ENCODE results near the gene GABRR2. TPM values are rescaled to one million over a fixed set of nuclear protein-coding genes. Genes with fewer than 3 reads are reported as not detected.
"Not testable (repeated sequence)": the region's sequence is repeated elsewhere in the genome, so short reads cannot be mapped to it uniquely, and the experiment has no call there.

The GABRR2 gene
- total RNA-seq, 2 experiments from 2014 or later = 0.30 to 0.77 TPM

GRCh38 chr6:89299466-89299850 lies 15.6 kb downstream of the GABRR2 start:
- POLR2A ChIA-PET = no interaction called here
- H3K4me1 Mint-ChIP-seq = peaks cover 22% of the 10 kb centered on the region
- H3K27ac Mint-ChIP-seq = no peak overlapping the region
- H3K36me3 Mint-ChIP-seq (ENCODE audit: low read depth) = no peaks in the 10 kb centered on the region
- H3K9me3 Mint-ChIP-seq = peaks cover 3% of the 10 kb centered on the region
- no peaks in the 10 kb centered on the region for H3K27me3 Mint-ChIP-seq
- CTCF ChIA-PET = interaction anchor here (1.6 kb wide), 1 partner anchor 8 kb away, joined by 3 read pairs; no protein-coding TSS in a partner anchor
- DNase-seq = no peak
- no peak overlapping the region for H3K4me3 Mint-ChIP-seq

GRCh38 chr6:89298680-89299465 lies 16.2 kb downstream of the GABRR2 start:
- peak overlapping the region; percentile 92 for H3K27ac Mint-ChIP-seq
- peaks cover 3% of the 10 kb centered on the region for H3K9me3 Mint-ChIP-seq
- H3K4me1 Mint-ChIP-seq = peaks cover 22% of the 10 kb centered on the region
- CTCF ChIA-PET = interaction anchor here (0.8 to 2.1 kb wide), 4 partner anchors 9 to 73 kb away, joined by 3 to 7 read pairs (median 4); no protein-coding TSS in a partner anchor
- H3K4me3 Mint-ChIP-seq = peak overlapping the region; percentile 15
- H3K36me3 Mint-ChIP-seq (ENCODE audit: low read depth) = no peaks in the 10 kb centered on the region
- POLR2A ChIA-PET = no interaction called here
- peak; percentile 71 for DNase-seq
- no peaks in the 10 kb centered on the region for H3K27me3 Mint-ChIP-seq

- Mint-ChIP-seq H3K4me1 (peaks cover 22% of the 10 kb centered on the region), H3K4me3 (peak overlapping the region; percentile 49), H3K9me3 (peaks cover 3% of the 10 kb centered on the region), H3K27ac (peak overlapping the region; percentile 92), H3K27me3 (no peaks in the 10 kb centered on the region), H3K36me3 (ENCODE audit: low read depth) (no peaks in the 10 kb centered on the region)
- DNase-seq = peak; percentile 72
- CTCF ChIA-PET = interaction anchor here (0.6 to 2.1 kb wide), 5 partner anchors 9 to 150 kb away, joined by 3 to 7 read pairs (median 4); no protein-coding TSS in a partner anchor
- POLR2A ChIA-PET = interaction anchor here (0.6 to 0.9 kb wide), 3 partner anchors 43 to 218 kb away, joined by 3 read pairs; partner anchors contain the start of gene PNRC1
Measured at GRCh38 chr6:89297695-89298351, 17.3 kb downstream of the GABRR2 start.

GRCh38 chr6:89295981-89296380 lies 19.1 kb downstream of the GABRR2 start:
- ChIA-PET POLR2A (no interaction called here), CTCF (no interaction called here)
- Mint-ChIP-seq H3K4me1 (peaks cover 22% of the 10 kb centered on the region), H3K4me3 (no peak overlapping the region), H3K27me3 (no peaks in the 10 kb centered on the region), H3K27ac (no peak overlapping the region), H3K9me3 (peaks cover 3% of the 10 kb centered on the region), H3K36me3 (ENCODE audit: low read depth) (no peaks in the 10 kb centered on the region)
- DNase-seq = no peak

- H3K4me3 Mint-ChIP-seq; POLR2A ChIA-PET; H3K9me3 Mint-ChIP-seq; H3K27me3 Mint-ChIP-seq; DNase-seq; H3K36me3 Mint-ChIP-seq (ENCODE audit: low read depth); CTCF ChIA-PET: not testable (repeated sequence)
- Mint-ChIP-seq H3K4me1 (peaks cover 22% of the 10 kb centered on the region), H3K27ac (peak overlapping the region; percentile 15)
Measured at GRCh38 chr6:89295116-89295515, 20.0 kb downstream of the GABRR2 start.

GRCh38 chr6:89291256-89291819 lies 23.8 kb downstream of the GABRR2 start:
- no peak overlapping the region for H3K4me3 Mint-ChIP-seq
- H3K27me3 Mint-ChIP-seq = no peaks in the 10 kb centered on the region
- CTCF ChIA-PET = interaction anchor here (1.1 kb wide), 1 partner anchor 11 kb away, joined by 5 read pairs; no protein-coding TSS in a partner anchor
- H3K9me3 Mint-ChIP-seq = peaks cover 3% of the 10 kb centered on the region
- DNase-seq = no peak
- peaks cover 4% of the 10 kb centered on the region for H3K4me1 Mint-ChIP-seq
- H3K36me3 Mint-ChIP-seq (ENCODE audit: low read depth) = no peaks in the 10 kb centered on the region
- no peak overlapping the region for H3K27ac Mint-ChIP-seq
- POLR2A ChIA-PET = no interaction called here

GRCh38 chr6:89290401-89291155 lies 24.5 kb downstream of the GABRR2 start:
- H3K4me1 Mint-ChIP-seq = peaks cover 4% of the 10 kb centered on the region
- CTCF ChIA-PET = interaction anchor here (1.1 kb wide), 1 partner anchor 12 kb away, joined by 5 read pairs; no protein-coding TSS in a partner anchor
- no peak for DNase-seq
- no peaks in the 10 kb centered on the region for H3K36me3 Mint-ChIP-seq (ENCODE audit: low read depth)
- H3K4me3 Mint-ChIP-seq = no peak overlapping the region
- POLR2A ChIA-PET = no interaction called here
- peaks cover 3% of the 10 kb centered on the region for H3K9me3 Mint-ChIP-seq
- H3K27ac Mint-ChIP-seq = no peak overlapping the region
- H3K27me3 Mint-ChIP-seq = no peaks in the 10 kb centered on the region

- H3K36me3 Mint-ChIP-seq (ENCODE audit: low read depth) = no peaks in the 10 kb centered on the region
- no peaks in the 10 kb centered on the region for H3K9me3 Mint-ChIP-seq
- H3K4me3 Mint-ChIP-seq = no peak overlapping the region
- H3K27ac Mint-ChIP-seq = no peak overlapping the region
- no peaks in the 10 kb centered on the region for H3K27me3 Mint-ChIP-seq
- POLR2A ChIA-PET = no interaction called here
- CTCF ChIA-PET = no interaction called here
- peaks cover 4% of the 10 kb centered on the region for H3K4me1 Mint-ChIP-seq
- DNase-seq = no peak
Measured at GRCh38 chr6:89289710-89290109, 25.4 kb downstream of the GABRR2 start.

- H3K27me3 Mint-ChIP-seq = no peaks in the 10 kb centered on the region
- no peaks in the 10 kb centered on the region for H3K36me3 Mint-ChIP-seq (ENCODE audit: low read depth)
- DNase-seq = no peak
- H3K4me1 Mint-ChIP-seq = peaks cover 4% of the 10 kb centered on the region
- H3K27ac Mint-ChIP-seq = no peak overlapping the region
- no peak overlapping the region for H3K4me3 Mint-ChIP-seq
- POLR2A ChIA-PET = no interaction called here
- CTCF ChIA-PET = interaction anchor here (1.0 kb wide), 2 partner anchors 9 to 48 kb away, joined by 4 to 6 read pairs; no protein-coding TSS in a partner anchor
- H3K9me3 Mint-ChIP-seq = no peaks in the 10 kb centered on the region
Measured at GRCh38 chr6:89287351-89288028, 27.6 kb downstream of the GABRR2 start.

GRCh38 chr6:89286516-89286915 lies 28.6 kb downstream of the GABRR2 start:
- no peaks in the 10 kb centered on the region for H3K27me3 Mint-ChIP-seq
- no peak for DNase-seq
- no peak overlapping the region for H3K4me3 Mint-ChIP-seq
- H3K27ac Mint-ChIP-seq = no peak overlapping the region
- peaks cover 5% of the 10 kb centered on the region for H3K4me1 Mint-ChIP-seq
- H3K36me3 Mint-ChIP-seq (ENCODE audit: low read depth) = no peaks in the 10 kb centered on the region
- no peaks in the 10 kb centered on the region for H3K9me3 Mint-ChIP-seq
- POLR2A ChIA-PET = no interaction called here
- CTCF ChIA-PET = interaction anchor here (1.0 kb wide), 1 partner anchor 47 kb away, joined by 6 read pairs; no protein-coding TSS in a partner anchor

GRCh38 chr6:89284963-89285735 lies 29.9 kb downstream of the GABRR2 start:
- Mint-ChIP-seq H3K27ac (no peak overlapping the region), H3K9me3 (no peaks in the 10 kb centered on the region), H3K4me3 (no peak overlapping the region), H3K27me3 (no peaks in the 10 kb centered on the region), H3K36me3 (ENCODE audit: low read depth) (no peaks in the 10 kb centered on the region), H3K4me1 (peaks cover 5% of the 10 kb centered on the region)
- CTCF ChIA-PET = interaction anchor here (0.6 kb wide), 1 partner anchor 44 kb away, joined by 4 read pairs; no protein-coding TSS in a partner anchor
- DNase-seq = no peak
- POLR2A ChIA-PET = no interaction called here

Data from activated CD4-positive, alpha-beta T cell treated with anti-CD3 and anti-CD28 coated beads, Interleukin-2, amount 10 ng/mL, durations not matched to agents 7 days and 5 days (primary cell).